Progenitor cell of endocrine pancreas (in vitro differentiated cells): ENCODE measurements around the gene DDRGK1. TPM values are rescaled to one million over a fixed set of nuclear protein-coding genes. Genes with fewer than 3 reads are reported as not detected.

Experiments used
- DNase-seq: peaks from one replicate; pipeline ENCODE4 v3.0.0; 2021; ENCODE audit warnings: low spot score; ENCODE audit not compliant: unreplicated experiment
- H3K27ac Mint-ChIP-seq: 2 replicates; pipeline ENCODE4 v1.8.0; 2021; ENCODE audit warnings: mild to moderate bottlenecking, moderate library complexity, mixed read lengths
- H3K27me3 Mint-ChIP-seq: 2 replicates; pipeline ENCODE4 v1.8.0; 2021; ENCODE audit warnings: mixed read lengths
- H3K36me3 Mint-ChIP-seq: 2 replicates; pipeline ENCODE4 v1.8.0; 2022; ENCODE audit warnings: mixed read lengths; ENCODE audit not compliant: insufficient read depth
- H3K4me1 Mint-ChIP-seq: 2 replicates; pipeline ENCODE4 v1.8.0; 2021; ENCODE audit warnings: low read depth, mixed read lengths
- H3K4me3 Mint-ChIP-seq: 2 replicates; pipeline ENCODE4 v1.8.0; 2021; ENCODE audit warnings: low read depth, mild to moderate bottlenecking, moderate library complexity, mixed read lengths
- H3K9me3 Mint-ChIP-seq: 2 replicates; pipeline ENCODE4 v1.8.0; 2021; ENCODE audit warnings: low read depth, mixed read lengths
- long read RNA-seq: library from polyadenylated mRNA; unstranded; transcript quantifications from one replicate; pipeline ENCODE4 v2.0.0, GENCODE V29; 2020
- total RNA-seq: library from RNA; stranded (reverse); gene quantifications from 2 replicates; pipeline ENCODE4 v1.2.1, GENCODE V29; 2021
- TF ChIP-seq, protein P1 (sequence below): fragments of 200-600 bp; sonication (generic); IDR thresholded peaks from one replicate; pipeline ENCODE4 v1.5.0; 2021; ENCODE audit warnings: antibody characterized with exemption, mild to moderate bottlenecking; ENCODE audit not compliant: unreplicated experiment

Gene DDRGK1
- 73.0 and 78.0 TPM in 2 replicates for total RNA-seq
- long read RNA-seq, partial matches to known transcripts, result 0 of 4 reads
- long read RNA-seq, other reads (novel, unspliced or antisense), result 2 of 4 reads

DNA sequence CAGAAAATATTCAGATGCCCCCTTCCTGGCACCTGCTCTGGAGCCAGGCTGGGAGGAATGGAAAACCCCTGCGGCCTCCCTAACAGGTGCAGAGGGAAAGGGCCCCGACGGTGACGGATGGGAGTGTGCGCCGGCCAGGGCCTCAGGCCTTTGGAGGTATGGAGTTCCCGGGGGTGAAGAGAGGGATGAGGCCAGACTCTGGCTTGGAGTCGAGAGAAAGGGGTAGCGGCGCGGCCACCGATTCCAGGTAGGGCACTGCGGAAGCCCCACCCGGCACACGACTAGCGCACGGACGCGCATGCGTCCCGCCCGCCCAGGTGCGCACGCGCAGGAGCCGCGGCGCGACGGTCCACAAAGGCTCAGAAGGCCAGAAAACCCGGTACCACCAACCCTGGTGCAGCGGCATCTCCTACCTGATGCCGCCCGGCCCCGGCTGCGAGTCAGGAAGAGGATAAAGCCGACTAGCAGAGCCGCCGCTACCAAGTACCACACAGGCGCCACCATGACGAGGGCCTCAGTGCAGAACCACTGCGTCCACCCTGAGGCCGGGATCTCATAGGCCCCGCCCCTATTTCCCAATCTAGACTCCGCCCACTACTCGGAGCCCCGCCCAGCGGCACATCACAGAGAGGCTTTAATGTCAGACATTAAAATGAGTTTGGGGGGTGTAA lies at the start of gene DDRGK1:
TSS of gene DDRGK1 (minus strand) at position 559 of the 671 bp plus-strand sequence. CDS start at position 504, 55 bp downstream.
- H3K4me3 Mint-ChIP-seq, result peak within 1 kb of the TSS; percentile 94
- H3K36me3 Mint-ChIP-seq, result peaks cover 12% of the 10 kb centered on the region
- DNase-seq, result peak; percentile 80
- peaks cover 12% of the 10 kb centered on the region for H3K4me1 Mint-ChIP-seq
- TF ChIP-seq, protein P1, sequence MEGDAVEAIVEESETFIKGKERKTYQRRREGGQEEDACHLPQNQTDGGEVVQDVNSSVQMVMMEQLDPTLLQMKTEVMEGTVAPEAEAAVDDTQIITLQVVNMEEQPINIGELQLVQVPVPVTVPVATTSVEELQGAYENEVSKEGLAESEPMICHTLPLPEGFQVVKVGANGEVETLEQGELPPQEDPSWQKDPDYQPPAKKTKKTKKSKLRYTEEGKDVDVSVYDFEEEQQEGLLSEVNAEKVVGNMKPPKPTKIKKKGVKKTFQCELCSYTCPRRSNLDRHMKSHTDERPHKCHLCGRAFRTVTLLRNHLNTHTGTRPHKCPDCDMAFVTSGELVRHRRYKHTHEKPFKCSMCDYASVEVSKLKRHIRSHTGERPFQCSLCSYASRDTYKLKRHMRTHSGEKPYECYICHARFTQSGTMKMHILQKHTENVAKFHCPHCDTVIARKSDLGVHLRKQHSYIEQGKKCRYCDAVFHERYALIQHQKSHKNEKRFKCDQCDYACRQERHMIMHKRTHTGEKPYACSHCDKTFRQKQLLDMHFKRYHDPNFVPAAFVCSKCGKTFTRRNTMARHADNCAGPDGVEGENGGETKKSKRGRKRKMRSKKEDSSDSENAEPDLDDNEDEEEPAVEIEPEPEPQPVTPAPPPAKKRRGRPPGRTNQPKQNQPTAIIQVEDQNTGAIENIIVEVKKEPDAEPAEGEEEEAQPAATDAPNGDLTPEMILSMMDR, result no peak
- peak within 1 kb of the TSS; percentile 98 for H3K27ac Mint-ChIP-seq
- H3K27me3 Mint-ChIP-seq, result no peaks in the 10 kb centered on the region
- no peaks in the 10 kb centered on the region for H3K9me3 Mint-ChIP-seq

DNA sequence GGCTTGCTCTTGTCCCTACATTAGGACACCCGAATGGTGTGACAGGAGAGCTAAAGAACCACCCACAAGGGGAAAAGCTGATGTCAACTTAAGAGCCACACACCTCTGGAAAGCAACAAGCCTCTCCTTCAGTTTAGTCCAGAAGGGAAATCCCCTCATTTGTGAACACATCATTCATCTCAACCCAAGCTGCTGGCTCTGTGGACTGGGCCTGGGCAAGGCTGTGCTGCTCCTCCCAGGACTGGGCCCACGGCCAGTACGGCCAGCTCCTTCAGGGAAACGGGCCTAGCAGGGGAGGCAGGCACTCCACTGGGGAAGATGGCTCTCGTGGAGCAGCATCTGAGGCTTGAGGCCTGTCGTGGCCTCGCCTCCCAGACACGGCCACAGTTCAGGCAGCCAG lies 47.3 kb upstream of the DDRGK1 start:
- H3K4me3 Mint-ChIP-seq, result no peak overlapping the region
- TF ChIP-seq, protein P1, result no peak
- no peak for DNase-seq
- H3K4me1 Mint-ChIP-seq, result no peaks in the 10 kb centered on the region
- H3K9me3 Mint-ChIP-seq, result no peaks in the 10 kb centered on the region
- peaks cover 32% of the 10 kb centered on the region for H3K27me3 Mint-ChIP-seq
- peaks cover 20% of the 10 kb centered on the region for H3K36me3 Mint-ChIP-seq
- no peak overlapping the region for H3K27ac Mint-ChIP-seq

DNA sequence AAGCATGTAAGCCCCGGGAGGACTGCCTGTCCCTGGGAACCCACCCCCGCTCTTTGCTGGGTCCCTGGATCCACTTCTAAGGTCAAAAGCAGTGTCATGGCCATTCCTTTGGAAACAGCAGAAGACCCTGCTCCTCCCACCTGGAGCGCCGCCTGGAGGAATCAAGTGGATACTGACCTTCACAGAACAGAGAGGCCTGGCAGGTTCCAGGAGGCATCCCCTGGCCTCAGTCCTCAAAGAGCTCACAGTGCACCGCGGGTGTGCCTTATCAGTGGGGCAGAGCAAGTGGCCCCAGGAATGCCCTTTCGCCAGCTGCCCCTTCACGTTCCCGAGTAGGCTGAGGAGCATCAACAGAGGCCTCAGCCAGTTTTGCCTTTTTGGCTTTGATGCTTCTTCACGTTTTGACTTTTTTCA lies 45.6 kb upstream of the DDRGK1 start:
- no peaks in the 10 kb centered on the region for H3K9me3 Mint-ChIP-seq
- no peak for DNase-seq
- no peak overlapping the region for H3K27ac Mint-ChIP-seq
- peaks cover 37% of the 10 kb centered on the region for H3K27me3 Mint-ChIP-seq
- no peaks in the 10 kb centered on the region for H3K4me1 Mint-ChIP-seq
- TF ChIP-seq, protein P1, result peak; percentile 58
- H3K36me3 Mint-ChIP-seq, result peaks cover 18% of the 10 kb centered on the region
- H3K4me3 Mint-ChIP-seq, result no peak overlapping the region

DNA sequence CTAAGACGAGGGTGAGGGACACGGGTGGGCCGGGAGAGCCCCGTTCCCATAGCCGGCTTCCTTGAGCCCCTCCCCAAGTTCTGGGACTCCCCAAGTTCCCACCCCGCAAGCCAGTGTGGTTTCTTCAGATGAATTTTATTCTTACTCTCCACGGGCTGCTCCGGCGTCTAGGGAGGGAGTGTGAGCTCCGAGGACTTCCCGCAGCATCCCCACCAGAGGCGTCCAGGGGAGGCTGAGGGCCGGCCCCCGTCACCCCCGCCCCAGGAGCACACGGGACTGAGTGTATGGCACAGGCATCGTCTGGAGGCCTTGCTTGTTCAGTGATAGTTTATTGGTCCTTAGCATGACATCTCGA lies 44.5 kb upstream of the DDRGK1 start:
- H3K9me3 Mint-ChIP-seq, result no peaks in the 10 kb centered on the region
- H3K27me3 Mint-ChIP-seq, result peaks cover 45% of the 10 kb centered on the region
- H3K27ac Mint-ChIP-seq, result no peak overlapping the region
- H3K4me3 Mint-ChIP-seq, result no peak overlapping the region
- no peaks in the 10 kb centered on the region for H3K4me1 Mint-ChIP-seq
- DNase-seq, result no peak
- TF ChIP-seq, protein P1, result no peak
- H3K36me3 Mint-ChIP-seq, result peaks cover 15% of the 10 kb centered on the region

DNA sequence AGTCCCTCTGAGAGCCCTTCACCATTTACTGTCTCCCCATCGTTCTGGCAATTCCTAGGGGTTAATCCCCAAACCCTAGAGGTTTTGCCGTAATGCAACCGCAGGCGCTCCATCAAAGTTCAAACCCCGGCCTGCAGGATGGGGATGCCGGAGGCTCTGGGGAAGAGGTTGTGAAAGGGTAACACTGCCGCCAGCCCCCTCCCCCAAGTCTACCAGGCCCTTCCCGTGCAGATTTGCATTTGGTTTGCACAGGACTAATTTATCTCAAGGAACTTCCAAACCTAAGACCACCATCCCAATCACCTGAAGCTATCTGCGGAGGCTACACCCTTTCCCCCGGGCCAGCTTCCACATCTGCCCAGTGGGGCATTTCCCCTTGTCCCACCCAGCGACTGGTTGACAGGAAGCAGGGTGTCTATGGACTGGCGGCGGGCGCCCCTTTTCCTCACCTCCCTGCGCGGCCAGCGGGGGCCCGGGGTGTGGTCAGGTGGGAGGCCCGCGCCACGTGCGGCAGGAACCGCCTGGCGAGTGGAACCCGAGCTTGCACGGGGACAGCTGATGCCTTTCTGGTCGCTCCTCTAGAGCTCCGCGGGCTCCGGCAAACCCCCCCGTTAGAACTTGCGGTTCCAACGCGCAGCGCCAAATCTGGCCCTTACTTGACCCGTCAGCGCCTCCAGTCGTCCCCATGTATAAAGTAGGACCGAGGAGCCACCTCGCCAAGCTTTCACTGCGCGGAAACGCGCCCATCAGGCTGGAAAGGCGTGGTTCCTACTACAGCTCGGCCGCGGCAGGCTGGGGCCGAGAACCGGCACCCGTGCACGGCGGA lies 43.9 kb upstream of the DDRGK1 start:
- H3K4me1 Mint-ChIP-seq, result no peaks in the 10 kb centered on the region
- H3K9me3 Mint-ChIP-seq, result no peaks in the 10 kb centered on the region
- no peak overlapping the region for H3K27ac Mint-ChIP-seq
- DNase-seq, result no peak
- H3K4me3 Mint-ChIP-seq, result no peak overlapping the region
- TF ChIP-seq, protein P1, result no peak
- H3K27me3 Mint-ChIP-seq, result peaks cover 50% of the 10 kb centered on the region
- peaks cover 15% of the 10 kb centered on the region for H3K36me3 Mint-ChIP-seq
